ENCODE results near the gene LCT. TPM values are rescaled to one million over a fixed set of nuclear protein-coding genes. Genes with fewer than 3 reads are reported as not detected.
A peak's percentile ranks its signal among the peaks of the same experiment; 100 is the strongest.
"Not testable (repeated sequence)": the region's sequence is repeated elsewhere in the genome, so short reads cannot be mapped to it uniquely, and the experiment has no call there.

LCT gene
- total RNA-seq, 1 experiment from 2014 or later, result 0.04 TPM

DNA sequence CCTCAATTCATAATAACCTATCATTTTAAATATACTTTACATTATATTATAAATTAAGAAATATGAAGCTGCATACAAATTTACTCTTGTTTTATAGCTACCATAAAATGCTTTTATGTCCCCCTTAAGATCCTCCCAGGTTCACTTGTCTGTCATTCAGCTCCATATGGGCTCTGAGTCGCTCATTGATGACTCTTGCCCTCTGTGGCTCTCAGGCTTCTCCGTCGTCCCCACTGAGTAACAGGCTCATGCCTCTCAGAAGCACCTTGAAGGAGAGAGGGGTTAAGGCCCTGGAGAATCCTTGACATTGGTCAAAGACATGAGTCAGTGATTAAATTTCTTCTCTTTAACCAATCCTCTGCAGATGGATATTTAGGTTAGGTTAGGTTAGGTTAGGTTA lies 45.4 kb upstream of the LCT start:
- WGBS (ENCODE audit: extremely low coverage, insufficient read length, low lambda C conversion rate), result no CpG with 5 or more reads among the region's 3 CpGs
- Histone ChIP-seq H3T11ph (ENCODE audit: low read length) (no peak overlapping the region), H2AFZ (ENCODE audit: low read length) (no peak overlapping the region), H3K9me3 (ENCODE audit: control insufficient read depth, low read depth, low read length) (no peaks in the 10 kb centered on the region), H2AK5ac (ENCODE audit: insufficient read length, low read length) (no peak overlapping the region), H3K56ac (ENCODE audit: insufficient read length, low read depth, low read length) (no peak overlapping the region), H2BK12ac (ENCODE audit: insufficient read length, low read depth, low read length) (no peak overlapping the region), H3K9ac (ENCODE audit: extremely low read depth, insufficient read length, low read length) (no peak overlapping the region), H4K91ac (ENCODE audit: insufficient read length, low read depth, low read length) (no peak overlapping the region), H3K4me2 (ENCODE audit: insufficient read depth, insufficient read length, low read length) (no peak overlapping the region), H4K8ac (replicated peaks; ENCODE audit: insufficient read length, low read depth, low read length) (no peak overlapping the region), H3K23ac (ENCODE audit: insufficient read length, low read depth, low read length) (no peak overlapping the region), H2BK15ac (ENCODE audit: low read depth, low read length) (no peak overlapping the region), H2BK20ac (ENCODE audit: low read depth, low read length, poor library complexity, severe bottlenecking) (no peak overlapping the region), H3K18ac (ENCODE audit: insufficient read length, low read depth, low read length) (no peak overlapping the region), H3K14ac (ENCODE audit: insufficient read depth, low read length) (no peak overlapping the region), H4K20me1 (ENCODE audit: control insufficient read depth, insufficient read depth, insufficient read length) (no peaks in the 10 kb centered on the region), H2BK5ac (ENCODE audit: insufficient read length, low read length) (no peak overlapping the region), H3K27ac (ENCODE audit: insufficient read length, low read depth, low read length) (no peak overlapping the region), H4K5ac (ENCODE audit: insufficient read length, low read depth, low read length) (no peak overlapping the region), H3K23me2 (ENCODE audit: insufficient read length, low read depth, low read length, poor library complexity, severe bottlenecking) (no peaks in the 10 kb centered on the region), H3K4me1 (ENCODE audit: insufficient read depth, low read length) (no peaks in the 10 kb centered on the region), H2BK120ac (ENCODE audit: low read depth, low read length, poor library complexity, severe bottlenecking) (no peak overlapping the region), H3K4ac (ENCODE audit: low read depth, low read length) (no peak overlapping the region), H3K27me3 (ENCODE audit: insufficient read depth, low read length) (no peaks in the 10 kb centered on the region), H3K79me1 (ENCODE audit: insufficient read depth, low read depth, low read length, poor library complexity, severe bottlenecking) (no peaks in the 10 kb centered on the region), H3K79me2 (ENCODE audit: insufficient read depth, low read length) (no peaks in the 10 kb centered on the region)
- no peaks in the 10 kb centered on the region; a peak in 1 of 5 replicates for H3K9me3 Mint-ChIP-seq
- peaks cover 0 to under 1% (median 0%) of the 10 kb centered on the region in 3 experiments; a peak in 3 of 7 replicates for H3K36me3 Mint-ChIP-seq (ENCODE audit: insufficient read depth in 1 of 3, low read depth in 3 of 3)
- H3K27ac Mint-ChIP-seq, result no peak overlapping the region
- no peak overlapping the region for H3K4me3 Mint-ChIP-seq
- no peak for DNase-seq
- TF ChIP-seq, protein P1, sequence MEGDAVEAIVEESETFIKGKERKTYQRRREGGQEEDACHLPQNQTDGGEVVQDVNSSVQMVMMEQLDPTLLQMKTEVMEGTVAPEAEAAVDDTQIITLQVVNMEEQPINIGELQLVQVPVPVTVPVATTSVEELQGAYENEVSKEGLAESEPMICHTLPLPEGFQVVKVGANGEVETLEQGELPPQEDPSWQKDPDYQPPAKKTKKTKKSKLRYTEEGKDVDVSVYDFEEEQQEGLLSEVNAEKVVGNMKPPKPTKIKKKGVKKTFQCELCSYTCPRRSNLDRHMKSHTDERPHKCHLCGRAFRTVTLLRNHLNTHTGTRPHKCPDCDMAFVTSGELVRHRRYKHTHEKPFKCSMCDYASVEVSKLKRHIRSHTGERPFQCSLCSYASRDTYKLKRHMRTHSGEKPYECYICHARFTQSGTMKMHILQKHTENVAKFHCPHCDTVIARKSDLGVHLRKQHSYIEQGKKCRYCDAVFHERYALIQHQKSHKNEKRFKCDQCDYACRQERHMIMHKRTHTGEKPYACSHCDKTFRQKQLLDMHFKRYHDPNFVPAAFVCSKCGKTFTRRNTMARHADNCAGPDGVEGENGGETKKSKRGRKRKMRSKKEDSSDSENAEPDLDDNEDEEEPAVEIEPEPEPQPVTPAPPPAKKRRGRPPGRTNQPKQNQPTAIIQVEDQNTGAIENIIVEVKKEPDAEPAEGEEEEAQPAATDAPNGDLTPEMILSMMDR (conservative IDR thresholded peaks at IDR 0.05), result no peak
- no peaks in the 10 kb centered on the region; the same call in 1 of the 2 replicates for H3K27me3 Mint-ChIP-seq (ENCODE audit: low read depth)
- H3K4me1 Mint-ChIP-seq, result peaks cover 21 to 25% of the 10 kb centered on the region in 2 experiments

DNA sequence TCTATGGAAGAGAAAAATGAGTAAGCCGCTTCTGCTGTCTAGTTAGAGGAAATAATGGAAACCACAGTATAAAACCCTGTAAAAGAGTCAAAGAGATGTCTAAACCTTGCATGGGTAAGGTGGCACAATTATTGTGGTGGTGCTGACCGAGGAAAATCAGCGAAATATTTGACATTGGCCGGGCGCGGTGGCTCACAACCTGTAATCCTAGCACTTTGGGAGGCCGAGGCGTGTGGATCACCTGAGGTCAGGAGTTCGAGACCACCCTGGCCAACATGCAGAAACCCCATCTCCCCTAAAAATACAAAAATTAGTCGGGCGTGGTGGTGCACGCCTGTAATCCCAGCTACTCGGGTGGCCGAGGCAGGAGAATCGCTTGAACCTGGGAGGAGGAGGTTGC lies 39.8 kb upstream of the LCT start:
- not testable (repeated sequence) for H2BK20ac ChIP-seq (ENCODE audit: low read depth, low read length, poor library complexity, severe bottlenecking); H3K9me3 Mint-ChIP-seq; H4K5ac ChIP-seq (ENCODE audit: insufficient read length, low read depth, low read length); H2AK5ac ChIP-seq (ENCODE audit: insufficient read length, low read length); H3K27ac ChIP-seq (ENCODE audit: insufficient read length, low read depth, low read length); H3K4me2 ChIP-seq (ENCODE audit: insufficient read depth, insufficient read length, low read length); H3K27me3 Mint-ChIP-seq (ENCODE audit: low read depth); H2BK12ac ChIP-seq (ENCODE audit: insufficient read length, low read depth, low read length); H4K20me1 ChIP-seq (ENCODE audit: control insufficient read depth, insufficient read depth, insufficient read length); H3K79me1 ChIP-seq (ENCODE audit: insufficient read depth, low read depth, low read length, poor library complexity, severe bottlenecking); DNase-seq; H3K14ac ChIP-seq (ENCODE audit: insufficient read depth, low read length); H3K27me3 ChIP-seq (ENCODE audit: insufficient read depth, low read length); H4K8ac ChIP-seq (replicated peaks; ENCODE audit: insufficient read length, low read depth, low read length); H3K4me1 ChIP-seq (ENCODE audit: insufficient read depth, low read length); H2AFZ ChIP-seq (ENCODE audit: low read length); H2BK5ac ChIP-seq (ENCODE audit: insufficient read length, low read length); H3K4ac ChIP-seq (ENCODE audit: low read depth, low read length); H3T11ph ChIP-seq (ENCODE audit: low read length); H4K91ac ChIP-seq (ENCODE audit: insufficient read length, low read depth, low read length); H3K18ac ChIP-seq (ENCODE audit: insufficient read length, low read depth, low read length); H3K56ac ChIP-seq (ENCODE audit: insufficient read length, low read depth, low read length); H3K9me3 ChIP-seq (ENCODE audit: control insufficient read depth, low read depth, low read length); H3K23me2 ChIP-seq (ENCODE audit: insufficient read length, low read depth, low read length, poor library complexity, severe bottlenecking); H3K23ac ChIP-seq (ENCODE audit: insufficient read length, low read depth, low read length); H2BK15ac ChIP-seq (ENCODE audit: low read depth, low read length)
- H3K4me3 Mint-ChIP-seq, result peak overlapping the region; percentile 85 to 88
- Histone ChIP-seq H2BK120ac (ENCODE audit: low read depth, low read length, poor library complexity, severe bottlenecking) (peak overlapping the region; percentile 88), H3K9ac (ENCODE audit: extremely low read depth, insufficient read length, low read length) (peak overlapping the region; percentile 35), H3K79me2 (ENCODE audit: insufficient read depth, low read length) (peaks cover 16% of the 10 kb centered on the region; the same call in 1 of the 2 replicates)
- no CpG with 5 or more reads among the region's 15 CpGs for WGBS (ENCODE audit: extremely low coverage, insufficient read length, low lambda C conversion rate)
- peaks cover 15 to 28% (median 27%) of the 10 kb centered on the region in 3 experiments for H3K36me3 Mint-ChIP-seq (ENCODE audit: insufficient read depth in 1 of 3, low read depth in 3 of 3)
- peak overlapping the region in 2 of 3 experiments; percentile 24 to 79; a peak in 4 of 7 replicates for H3K27ac Mint-ChIP-seq
- H3K4me1 Mint-ChIP-seq, result peaks cover 23 to 31% of the 10 kb centered on the region in 2 experiments

Measured in H9 (cell line).